Astrocyte (in vitro differentiated cells and primary cell): ENCODE results near the gene CELA2B. TPM values are rescaled to one million over a fixed set of nuclear protein-coding genes. Genes with fewer than 3 reads are reported as not detected.

Experiments
- DNase-seq: peaks from one replicate; pipeline ENCODE4 v3.0.0-alpha.2; 2010; ENCODE audit warnings: low read depth
- FAIRE-seq: peaks from 2 replicates; lab custom pipeline; 2011; peaks lifted over from hg19 to GRCh38; lab: Jason Lieb, UNC
- H2AFZ ChIP-seq: 2 replicates; pipeline ENCODE4 v1.6.0; 2012; ENCODE audit warnings: low read depth, low read length, inconsistent platforms
- H3K27ac ChIP-seq: 2 replicates; pipeline ENCODE4 v1.5.1; 2011; ENCODE audit warnings: low read depth, low read length, inconsistent platforms
- H3K27me3 ChIP-seq: 2 replicates; pipeline ENCODE4 v1.6.0; 2011; ENCODE audit warnings: low read length, inconsistent platforms; ENCODE audit not compliant: insufficient read depth
- H3K36me3 ChIP-seq: 2 replicates; pipeline ENCODE4 v1.5.1; 2011; ENCODE audit warnings: low read length, inconsistent platforms; ENCODE audit not compliant: insufficient read depth
- H3K4me1 ChIP-seq: 2 replicates; pipeline ENCODE4 v1.5.1; 2011; ENCODE audit warnings: low read length, inconsistent platforms; ENCODE audit not compliant: insufficient read depth
- H3K4me2 ChIP-seq: 2 replicates; pipeline ENCODE4 v1.6.0; 2012; ENCODE audit warnings: low read length, inconsistent platforms
- H3K4me3 ChIP-seq: 2 replicates; pipeline ENCODE4 v1.5.1; 2011; ENCODE audit warnings: low read depth, mild to moderate bottlenecking, low read length, inconsistent platforms; ENCODE audit not compliant: insufficient read depth
- H3K79me2 ChIP-seq: 2 replicates; pipeline ENCODE4 v1.6.0; 2012; ENCODE audit warnings: mild to moderate bottlenecking, low read length, inconsistent platforms; ENCODE audit not compliant: insufficient read depth
- H3K9ac ChIP-seq: 2 replicates; pipeline ENCODE4 v1.6.0; 2012; ENCODE audit warnings: mild to moderate bottlenecking, low read length, inconsistent platforms
- H3K9me3 ChIP-seq: 2 replicates; pipeline ENCODE4 v1.5.1; 2012; ENCODE audit warnings: low read depth, mild to moderate bottlenecking, low read length, inconsistent platforms; ENCODE audit not compliant: insufficient read depth
- H4K20me1 ChIP-seq: 2 replicates; pipeline ENCODE4 v1.6.0; 2012; ENCODE audit warnings: low read length, inconsistent platforms; ENCODE audit not compliant: insufficient read depth
- H3K27ac Mint-ChIP-seq: one replicate; pipeline ENCODE4 v1.8.0; 2021; ENCODE audit warnings: mild to moderate bottlenecking, mixed read lengths; ENCODE audit not compliant: unreplicated experiment
- H3K27me3 Mint-ChIP-seq: one replicate; pipeline ENCODE4 v1.8.0; 2021; ENCODE audit warnings: low read depth, mixed read lengths; ENCODE audit not compliant: unreplicated experiment
- H3K36me3 Mint-ChIP-seq: one replicate; pipeline ENCODE4 v1.8.0; 2021; ENCODE audit warnings: low read depth, mixed read lengths; ENCODE audit not compliant: unreplicated experiment
- H3K4me1 Mint-ChIP-seq: one replicate; pipeline ENCODE4 v1.8.0; 2021; ENCODE audit warnings: low read depth, mixed read lengths; ENCODE audit not compliant: unreplicated experiment
- H3K4me3 Mint-ChIP-seq: one replicate; pipeline ENCODE4 v1.8.0; 2021; ENCODE audit warnings: mild to moderate bottlenecking, moderate library complexity, mixed read lengths; ENCODE audit not compliant: unreplicated experiment
- H3K9me3 Mint-ChIP-seq: one replicate; pipeline ENCODE4 v1.8.0; 2021; ENCODE audit warnings: mild to moderate bottlenecking, mixed read lengths; ENCODE audit not compliant: unreplicated experiment
- EZH2 ChIP-seq: IDR thresholded peaks from 2 replicates; pipeline ENCODE4 v1.6.1; 2012; ENCODE audit warnings: mild to moderate bottlenecking, low read length, inconsistent platforms; ENCODE audit not compliant: insufficient read depth
- total RNA-seq: library from RNA; stranded (reverse); gene quantifications from 2 replicates; pipeline ENCODE4 v1.2.1, GENCODE V29; 2021
- TF ChIP-seq, protein P1 (sequence below): IDR thresholded peaks from 2 replicates; pipeline ENCODE4 v1.5.1; 2011; ENCODE audit warnings: low read depth, mild to moderate bottlenecking, inconsistent platforms, low read length, moderate library complexity; ENCODE audit not compliant: insufficient read depth

Gene CELA2B
- total RNA-seq, 1 donor from 2014 or later = not detected

DNA sequence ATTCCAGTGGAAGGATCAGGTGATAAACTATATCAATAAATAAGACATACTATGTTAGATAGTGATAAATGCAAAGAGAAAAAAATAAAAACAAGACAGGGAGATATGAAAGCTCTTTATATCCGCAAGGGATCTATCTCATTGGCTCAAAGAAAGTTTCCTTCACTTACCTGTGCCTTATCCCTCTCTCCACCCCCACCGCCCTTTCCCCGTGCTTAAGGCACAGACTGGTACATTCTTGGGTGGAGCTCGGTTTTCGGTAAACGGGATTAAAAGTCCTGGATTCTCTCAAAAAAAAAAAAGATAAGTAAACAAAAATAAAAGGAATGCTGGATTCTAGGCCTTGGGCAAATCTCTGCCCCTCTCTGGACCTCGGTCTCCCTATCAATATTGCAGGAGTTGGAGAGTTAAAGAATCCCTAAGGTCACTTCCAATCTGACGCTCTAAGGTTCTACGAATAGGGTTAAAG, 50.2 kb downstream of the CELA2B start:
- H3K4me2 ChIP-seq = peak overlapping the region; percentile 94
- peak overlapping the region; percentile 80 for H3K27ac ChIP-seq
- H3K9ac ChIP-seq = peak overlapping the region; percentile 90
- H4K20me1 ChIP-seq = peaks cover 5% of the 10 kb centered on the region
- no peaks in the 10 kb centered on the region for H3K9me3 ChIP-seq
- Mint-ChIP-seq H3K27me3 (no peaks in the 10 kb centered on the region), H3K9me3 (no peaks in the 10 kb centered on the region), H3K27ac (peak overlapping the region; percentile 89), H3K4me1 (peaks cover 6% of the 10 kb centered on the region), H3K4me3 (peak overlapping the region; percentile 86), H3K36me3 (peaks cover 3% of the 10 kb centered on the region)
- peaks cover 21% of the 10 kb centered on the region for H3K79me2 ChIP-seq
- H2AFZ ChIP-seq = peak overlapping the region; percentile 95
- H3K4me1 ChIP-seq = peaks cover 18% of the 10 kb centered on the region
- FAIRE-seq (no peak), DNase-seq (no peak)
- H3K27me3 ChIP-seq = no peaks in the 10 kb centered on the region
- peak overlapping the region; percentile 81 for H3K4me3 ChIP-seq
- TF ChIP-seq, protein P1, sequence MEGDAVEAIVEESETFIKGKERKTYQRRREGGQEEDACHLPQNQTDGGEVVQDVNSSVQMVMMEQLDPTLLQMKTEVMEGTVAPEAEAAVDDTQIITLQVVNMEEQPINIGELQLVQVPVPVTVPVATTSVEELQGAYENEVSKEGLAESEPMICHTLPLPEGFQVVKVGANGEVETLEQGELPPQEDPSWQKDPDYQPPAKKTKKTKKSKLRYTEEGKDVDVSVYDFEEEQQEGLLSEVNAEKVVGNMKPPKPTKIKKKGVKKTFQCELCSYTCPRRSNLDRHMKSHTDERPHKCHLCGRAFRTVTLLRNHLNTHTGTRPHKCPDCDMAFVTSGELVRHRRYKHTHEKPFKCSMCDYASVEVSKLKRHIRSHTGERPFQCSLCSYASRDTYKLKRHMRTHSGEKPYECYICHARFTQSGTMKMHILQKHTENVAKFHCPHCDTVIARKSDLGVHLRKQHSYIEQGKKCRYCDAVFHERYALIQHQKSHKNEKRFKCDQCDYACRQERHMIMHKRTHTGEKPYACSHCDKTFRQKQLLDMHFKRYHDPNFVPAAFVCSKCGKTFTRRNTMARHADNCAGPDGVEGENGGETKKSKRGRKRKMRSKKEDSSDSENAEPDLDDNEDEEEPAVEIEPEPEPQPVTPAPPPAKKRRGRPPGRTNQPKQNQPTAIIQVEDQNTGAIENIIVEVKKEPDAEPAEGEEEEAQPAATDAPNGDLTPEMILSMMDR = no peak
- TF ChIP-seq EZH2 = no peak
- no peaks in the 10 kb centered on the region for H3K36me3 ChIP-seq

GRCh38 chr1:15526490-15527339, 50.8 kb downstream of the CELA2B start, which contains the start of gene DNAJC16:
TSS of gene DNAJC16 (plus strand) at chr1:15526848. CDS start at chr1:15529106, 2,258 bp downstream.
- H2AFZ ChIP-seq = peak within 1 kb of the TSS; percentile 95

More at GRCh38 chr1:15526490-15527339, 50.8 kb downstream of the CELA2B start, which contains the start of gene DNAJC16:
- DNase-seq = peak; percentile 99
- no peaks in the 10 kb centered on the region for H3K36me3 ChIP-seq
- peak within 1 kb of the TSS; percentile 80 for H3K27ac ChIP-seq
- Mint-ChIP-seq H3K4me3 (peak within 1 kb of the TSS; percentile 86), H3K27me3 (no peaks in the 10 kb centered on the region), H3K36me3 (peaks cover 3% of the 10 kb centered on the region), H3K4me1 (peaks cover 6% of the 10 kb centered on the region), H3K9me3 (no peaks in the 10 kb centered on the region), H3K27ac (peak within 1 kb of the TSS; percentile 89)
- H3K27me3 ChIP-seq = no peaks in the 10 kb centered on the region
- H3K9ac ChIP-seq = peak within 1 kb of the TSS; percentile 90
- peaks cover 24% of the 10 kb centered on the region for H3K79me2 ChIP-seq
- H3K4me1 ChIP-seq = peaks cover 18% of the 10 kb centered on the region
- H3K4me3 ChIP-seq = peak within 1 kb of the TSS; percentile 81
- peaks cover 5% of the 10 kb centered on the region for H4K20me1 ChIP-seq
- peak; percentile 90 for FAIRE-seq
- H3K9me3 ChIP-seq = no peaks in the 10 kb centered on the region
- TF ChIP-seq, protein P1 = no peak
- TF ChIP-seq EZH2 = no peak
- H3K4me2 ChIP-seq = peak within 1 kb of the TSS; percentile 94
